GM18526 (cell line): ENCODE measurements around the gene ANO6.

Experiments
- POLR2A ChIP-seq: IDR thresholded peaks from 3 replicates; pipeline ENCODE4 v1.6.1; 2011; ENCODE audit not compliant: insufficient read length; ENCODE audit errors: extremely low read depth

Gene ANO6

DNA sequence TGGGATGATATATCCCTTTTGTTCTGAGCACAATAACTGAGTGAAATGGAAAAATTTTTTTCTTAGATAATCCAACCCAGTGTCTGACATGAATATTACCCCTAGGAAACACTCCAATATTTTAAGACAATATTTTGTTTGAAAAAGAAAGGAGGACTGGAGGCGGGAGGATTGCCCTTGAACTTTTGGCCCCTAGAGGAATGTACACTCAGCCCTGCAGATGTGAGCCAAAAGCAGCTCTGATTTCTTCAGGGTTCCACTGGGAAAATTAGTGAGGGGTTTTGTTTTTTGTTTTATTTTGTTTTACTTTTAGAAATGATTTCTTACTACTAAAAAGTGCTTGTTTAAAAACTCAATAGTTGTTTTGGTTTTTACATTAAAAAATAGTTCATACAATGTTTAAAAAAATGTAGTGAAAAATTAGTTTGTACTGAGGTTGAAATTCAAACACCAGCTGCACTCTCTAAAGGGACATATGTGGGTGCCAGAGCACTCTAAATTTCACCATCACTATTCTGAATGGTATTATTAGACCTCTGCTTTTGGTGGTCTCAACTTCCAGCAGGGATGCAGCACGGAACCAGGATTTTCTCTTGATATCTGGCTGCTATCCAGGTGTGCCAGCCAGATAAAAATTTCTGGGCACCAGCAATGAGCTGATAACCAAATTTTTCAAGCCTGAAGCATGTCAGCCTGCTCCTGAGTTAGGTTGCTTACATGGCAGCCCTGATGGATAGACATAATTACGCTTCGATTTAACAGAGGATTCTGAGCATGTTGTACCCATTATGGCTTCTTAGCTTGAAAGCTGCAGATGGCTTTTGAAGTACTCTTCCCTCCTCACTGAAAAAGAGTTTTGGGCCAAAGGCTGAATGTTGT is 141.9 kb downstream of the ANO6 start:
- no peak for TF ChIP-seq POLR2A

GRCh38 chr12:45362291-45362690 is 146.4 kb downstream of the ANO6 start:
- TF ChIP-seq POLR2A = no peak

GRCh38 chr12:45363903-45364302 is 148.0 kb downstream of the ANO6 start:
- TF ChIP-seq POLR2A = no peak

DNA sequence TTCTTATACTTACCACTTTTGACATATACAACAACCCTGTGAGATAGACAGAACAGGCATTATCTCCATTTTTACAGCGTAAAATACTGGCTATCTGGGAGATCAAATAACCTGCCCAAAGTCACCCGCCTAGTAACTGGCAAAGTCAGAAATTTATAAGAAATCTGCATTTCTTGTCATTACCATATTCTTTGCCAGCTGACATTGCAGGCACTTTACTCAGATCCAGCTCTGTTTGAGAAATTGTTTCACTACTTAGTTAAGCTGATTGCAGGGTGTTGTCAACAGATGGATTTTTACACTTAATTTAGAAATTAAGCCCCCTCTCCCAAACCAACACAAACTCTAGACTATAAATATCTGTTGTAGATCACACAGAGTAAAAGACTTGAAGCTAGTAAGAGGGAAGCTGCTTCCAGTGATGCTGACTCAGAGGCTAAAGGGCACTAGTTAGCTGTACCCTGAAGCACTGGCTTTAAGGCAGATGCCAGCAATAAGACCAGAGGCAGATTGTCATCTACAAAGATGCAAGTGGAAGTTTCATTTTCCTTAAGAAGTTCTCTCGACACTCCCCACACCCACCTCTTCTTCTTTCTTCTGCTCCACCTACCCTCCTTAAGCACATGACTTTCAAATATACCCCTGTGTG is 153.1 kb downstream of the ANO6 start:
- TF ChIP-seq POLR2A = no peak

DNA sequence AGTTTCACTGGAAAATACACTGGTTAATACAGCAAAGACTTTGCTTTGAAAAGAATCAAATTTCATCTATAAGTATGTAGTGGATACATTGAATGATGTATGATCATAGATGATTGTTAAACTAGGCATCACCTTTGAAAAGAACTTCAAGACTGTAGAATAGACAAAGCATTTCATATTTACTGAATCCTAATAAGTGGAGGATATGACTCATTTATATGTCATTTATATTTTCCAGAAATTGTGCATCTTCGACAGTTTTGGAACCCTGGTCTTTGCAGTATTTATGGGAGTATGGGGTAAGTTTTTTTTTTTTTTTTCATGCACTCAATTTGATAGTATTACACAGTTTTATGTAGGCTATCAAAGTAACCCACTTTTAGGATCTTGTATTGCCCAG is 161.9 kb downstream of the ANO6 start:
- no peak for TF ChIP-seq POLR2A

DNA sequence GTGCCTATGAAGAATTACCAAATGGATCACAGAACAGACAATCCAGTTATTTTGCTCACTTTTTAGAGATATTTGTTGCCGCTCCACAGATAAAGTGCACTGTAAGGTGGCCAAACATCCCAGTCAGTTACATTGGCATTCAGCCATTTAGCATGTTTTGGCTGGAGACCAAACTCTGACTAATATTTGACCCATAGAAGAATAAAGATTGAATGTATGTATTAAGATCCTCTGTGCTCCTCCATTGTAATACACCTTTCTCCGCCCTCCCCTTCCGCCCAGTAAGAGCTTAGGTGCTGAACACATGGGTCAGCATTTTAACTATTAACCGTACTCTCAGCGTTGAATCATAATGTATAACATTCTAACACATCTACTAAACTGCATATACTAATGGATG is 163.4 kb downstream of the ANO6 start:
- no peak for TF ChIP-seq POLR2A

DNA sequence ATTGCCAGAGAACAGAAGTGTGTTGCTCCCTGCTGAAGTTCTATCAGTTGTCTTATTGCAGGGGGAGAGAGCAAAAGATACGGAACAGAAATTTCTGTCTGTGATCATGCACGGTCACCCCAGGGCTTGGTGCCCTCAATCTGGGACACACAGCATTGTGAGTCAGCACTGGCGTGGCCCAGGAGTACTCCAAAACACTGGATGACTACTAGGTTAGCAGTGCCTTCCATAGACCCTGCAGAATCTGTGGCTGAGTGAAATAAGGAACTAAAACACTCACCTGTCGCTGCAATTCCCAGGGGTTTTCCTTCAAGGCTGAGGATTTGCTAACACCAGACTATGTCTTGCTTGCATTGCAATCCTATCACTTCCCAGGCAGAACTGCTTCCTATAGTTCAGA is 165.5 kb downstream of the ANO6 start:
- no peak for TF ChIP-seq POLR2A

- no peak for TF ChIP-seq POLR2A
Observed at GRCh38 chr12:45388545-45388944, 172.7 kb downstream of the ANO6 start.

DNA sequence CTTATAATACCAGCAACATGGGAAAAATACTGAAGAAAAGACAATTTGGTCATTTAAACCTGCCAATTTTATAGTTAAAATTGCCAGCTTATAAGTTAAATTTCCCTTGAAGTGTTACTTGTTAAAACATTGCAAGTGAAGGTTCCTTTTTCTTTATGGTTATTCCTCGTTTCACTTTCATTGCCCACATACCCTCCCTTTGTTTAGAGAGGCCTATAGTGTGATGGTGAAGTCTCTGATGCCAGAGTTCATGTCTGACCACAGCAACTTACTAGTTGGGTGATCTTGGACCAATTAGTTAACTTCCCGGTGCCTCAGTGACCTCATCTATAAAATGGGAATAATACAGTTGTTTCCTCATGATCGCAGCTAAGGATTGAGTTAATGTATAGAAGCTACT is 173.5 kb downstream of the ANO6 start:
- no peak for TF ChIP-seq POLR2A

DNA sequence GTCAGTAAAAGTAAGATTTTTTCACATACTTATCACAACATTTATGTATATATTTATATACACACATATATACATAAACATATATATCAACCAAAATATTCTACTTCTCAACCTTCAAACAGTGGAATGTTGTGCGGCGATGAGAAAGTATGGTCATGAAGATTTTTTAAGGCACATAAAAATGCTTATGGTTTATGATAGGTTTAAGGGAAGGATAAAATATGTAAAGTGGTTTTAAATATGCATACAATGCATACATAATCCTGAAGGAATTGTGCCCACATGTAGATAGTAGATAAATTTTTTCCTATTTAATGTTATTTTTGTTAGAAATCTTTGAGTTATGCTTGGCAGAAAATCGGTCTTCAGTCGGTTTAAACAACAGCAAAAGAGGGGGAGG is 182.7 kb downstream of the ANO6 start:
- no peak for TF ChIP-seq POLR2A

DNA sequence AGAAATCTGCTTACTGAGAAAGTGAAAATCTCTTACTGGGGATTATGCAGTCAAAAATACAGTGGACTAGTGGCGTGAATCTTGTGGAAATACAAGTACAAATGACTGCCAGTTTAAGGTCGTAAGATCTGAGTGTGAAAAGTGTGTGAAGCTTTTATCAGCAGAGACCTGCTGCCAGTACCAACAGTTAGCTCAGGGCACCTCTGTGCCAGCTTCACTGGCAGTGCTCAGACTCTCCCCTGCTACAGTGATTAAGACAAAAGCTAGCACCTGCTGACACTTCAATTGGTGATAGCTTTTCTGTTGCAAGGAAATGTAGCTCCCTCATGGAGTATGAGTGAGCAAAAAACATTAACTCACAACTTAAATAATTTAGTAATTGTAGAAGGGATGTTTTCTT is 185.1 kb downstream of the ANO6 start:
- no peak for TF ChIP-seq POLR2A

GRCh38 chr12:45402288-45402687 is 186.4 kb downstream of the ANO6 start:
- TF ChIP-seq POLR2A = no peak

DNA sequence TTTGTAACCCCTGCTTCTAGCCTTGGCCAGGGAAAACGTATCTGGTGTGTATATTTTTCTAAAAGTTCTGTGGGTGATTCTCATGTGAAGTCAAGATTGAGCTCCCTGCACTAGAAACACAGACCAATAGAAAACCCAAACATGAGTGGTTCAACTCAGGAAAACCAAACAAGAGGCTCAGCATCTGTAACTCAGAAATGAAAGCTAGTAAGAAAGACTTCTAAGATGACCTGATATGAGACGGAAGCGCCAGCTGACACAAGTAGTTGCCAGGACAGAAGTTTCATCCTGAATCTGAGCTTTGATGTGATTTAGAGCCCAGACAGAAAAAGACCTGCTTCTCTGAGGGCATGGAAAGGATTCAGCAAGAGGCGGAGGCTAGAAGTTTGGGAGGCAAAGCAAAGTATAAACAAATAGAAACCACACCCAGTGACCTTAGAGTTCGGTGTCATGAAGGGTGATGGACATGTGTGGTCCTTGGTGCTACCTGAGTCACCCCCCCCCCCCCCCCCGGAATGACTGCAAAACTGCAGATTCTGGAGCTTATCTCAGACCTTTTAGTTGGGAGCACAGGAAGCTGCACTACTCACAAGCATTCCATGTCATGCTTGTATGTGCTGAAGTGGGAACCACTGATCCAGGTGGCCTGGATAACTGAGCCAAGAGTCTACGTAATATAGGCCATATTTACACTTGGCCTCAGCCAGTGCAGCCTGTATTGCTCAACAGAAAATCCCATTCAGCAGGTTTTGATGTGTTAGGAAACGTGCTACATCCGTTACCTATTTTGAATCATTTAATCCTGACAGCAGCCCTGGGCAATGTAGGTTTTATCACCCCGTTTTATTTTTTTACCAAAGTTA is 191.3 kb downstream of the ANO6 start:
- TF ChIP-seq POLR2A = no peak

DNA sequence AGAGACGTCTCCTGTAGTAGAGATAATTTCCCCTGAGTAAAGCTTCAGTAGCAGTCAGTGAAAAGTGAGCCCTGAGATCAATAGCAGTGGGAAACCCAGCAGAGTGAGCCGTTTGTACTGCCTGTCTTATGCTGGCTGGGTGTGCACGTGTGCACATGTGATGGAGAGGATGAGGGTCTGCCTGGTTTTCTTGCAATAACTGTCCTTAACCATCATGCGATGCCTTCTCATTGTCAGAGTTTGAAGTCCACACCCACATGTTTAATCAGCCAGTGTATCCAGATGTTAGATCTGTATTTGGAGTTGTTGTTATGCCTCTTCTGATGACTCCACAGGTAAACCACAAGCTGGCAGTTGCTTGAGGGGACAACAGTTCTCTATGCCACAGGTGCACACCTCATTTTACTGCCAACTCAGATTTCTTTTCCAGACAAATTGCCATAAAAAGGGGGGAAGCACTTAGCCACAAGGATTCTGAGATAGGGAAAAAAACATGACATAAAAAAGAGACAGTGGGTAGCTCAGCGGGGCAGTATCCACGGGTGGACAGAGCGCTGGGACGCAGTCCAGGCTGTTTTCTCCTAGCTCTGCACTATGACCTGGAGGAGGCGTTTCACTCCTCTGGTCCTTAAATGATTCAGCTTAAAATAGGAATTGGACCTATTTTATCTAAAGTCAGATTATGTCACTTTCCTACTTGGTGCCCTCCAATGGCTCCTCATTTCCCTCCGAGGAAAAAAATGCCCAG is 192.3 kb downstream of the ANO6 start:
- TF ChIP-seq POLR2A = no peak

GRCh38 chr12:45408729-45409114 is 192.8 kb downstream of the ANO6 start:
- no peak for TF ChIP-seq POLR2A
